T-cell (primary cell): ENCODE measurements around the gene MS4A12. TPM values are rescaled to one million over a fixed set of nuclear protein-coding genes. Genes with fewer than 3 reads are reported as not detected.
A peak's percentile ranks its signal among the peaks of the same experiment; 100 is the strongest.
"Not testable (repeated sequence)": the region's sequence is repeated elsewhere in the genome, so short reads cannot be mapped to it uniquely, and the experiment has no call there.

ENCODE experiments used
- ATAC-seq, 4 experiments: fragments of 200-7000 bp in 3 of 4; fragments of 150-1000 bp in 1 of 4; cut with Tn5 transposase; replicated peaks in 1 of 4; 1 replicate in 3 of 4; 2 replicates in 1 of 4; pipeline ENCODE4 v1.10.0; 2021; ENCODE audit warnings: moderate library complexity in 3 of 4, mild to moderate bottlenecking in 2 of 4, moderate number of reproducible peaks in 1 of 4
- CTCF ChIA-PET, 2 donors: fragments of 300-600 bp; sonication (Branson Sonifier 250); formaldehyde crosslinking; loops; one replicate each; lab custom pipeline; 2022; ENCODE audit warnings: antibody characterized with exemption in 2 of 2; lab: Charles Lee
- POLR2A ChIA-PET, 2 donors: fragments of 300-600 bp; sonication (Branson Sonifier 250); formaldehyde crosslinking; loops; one replicate each; lab custom pipeline; 2022; ENCODE audit warnings: antibody characterized with exemption in 2 of 2; lab: Charles Lee
- DNase-seq, 35 experiments: peaks; one replicate each; pipeline versions ENCODE4 v3.0.0 to v3.0.0-alpha.2; 2013 to 2023
- H3K27ac ChIP-seq: one replicate; pipeline ENCODE4 v1.5.1; 2013; ENCODE audit warnings: low read length
- H3K27me3 ChIP-seq, 2 experiments: replicated peaks in 1 of 2; 1 replicate in 1 of 2; 2 replicates in 1 of 2; pipeline versions ENCODE4 v1.6.1 to v1.7.0; 2013; ENCODE audit warnings: low read length in 1 of 2, mixed read lengths in 1 of 2; ENCODE audit not compliant: control insufficient read depth in 2 of 2, insufficient read depth in 2 of 2; ENCODE audit errors: extremely low read depth in 1 of 2
- H3K36me3 ChIP-seq, 2 donors: 1 replicate in 1 of 2; 2 replicates in 1 of 2; pipeline versions ENCODE4 v1.6.1 to v1.7.0; 2013; ENCODE audit warnings: low read length in 1 of 2; ENCODE audit not compliant: control insufficient read depth in 2 of 2, insufficient read depth in 1 of 2; ENCODE audit errors: extremely low read depth in 1 of 2
- H3K4me1 ChIP-seq, 2 experiments: 1 replicate in 1 of 2; 2 replicates in 1 of 2; pipeline versions ENCODE4 v1.6.1 to v1.7.0; 2013; ENCODE audit warnings: low read length in 2 of 2, mixed read lengths in 1 of 2; ENCODE audit not compliant: insufficient read depth in 2 of 2, control insufficient read depth in 1 of 2; ENCODE audit errors: extremely low read depth in 1 of 2
- H3K4me3 ChIP-seq, 2 donors: 1 replicate in 1 of 2; 2 replicates in 1 of 2; pipeline versions ENCODE4 v1.5.1 to v1.7.0; 2013; ENCODE audit warnings: mild to moderate bottlenecking in 2 of 2, low read length in 1 of 2, moderate library complexity in 1 of 2; ENCODE audit not compliant: control insufficient read depth in 1 of 2; ENCODE audit errors: extremely low read depth in 1 of 2
- H3K9me3 ChIP-seq: 2 replicates; pipeline ENCODE4 v1.7.0; 2013
- H3K27ac Mint-ChIP-seq, 2 donors: one replicate each; pipeline ENCODE4 v1.8.0; 2020 to 2021; ENCODE audit warnings: mild to moderate bottlenecking in 2 of 2, mixed read lengths in 2 of 2
- H3K27me3 Mint-ChIP-seq, 2 donors: one replicate each; pipeline ENCODE4 v1.8.0; 2021 to 2022; ENCODE audit warnings: mixed read lengths in 2 of 2
- H3K36me3 Mint-ChIP-seq: one replicate; pipeline ENCODE4 v1.8.0; 2021; ENCODE audit warnings: mixed read lengths
- H3K4me1 Mint-ChIP-seq, 3 donors: one replicate each; pipeline ENCODE4 v1.8.0; 2020 to 2022; ENCODE audit warnings: mixed read lengths in 3 of 3, mild to moderate bottlenecking in 1 of 3
- H3K4me3 Mint-ChIP-seq, 3 donors: one replicate each; pipeline ENCODE4 v1.8.0; 2020 to 2022; ENCODE audit warnings: mild to moderate bottlenecking in 3 of 3, mixed read lengths in 3 of 3, moderate library complexity in 3 of 3
- H3K9me3 Mint-ChIP-seq, 3 donors: one replicate each; pipeline ENCODE4 v1.8.0; 2020 to 2022; ENCODE audit warnings: mixed read lengths in 3 of 3
- WGBS: methylation state at CpG from one replicate; pipeline ENCODE4 v1.1.5; 2013; ENCODE audit warnings: missing lambda C conversion rate; ENCODE audit not compliant: insufficient coverage; 5-methylcytosine and 5-hydroxymethylcytosine counted together
- total RNA-seq, 35 experiments: library from RNA in 6 of 35; stranded (reverse) in 6 of 35; fragments of 120-200 nt in 1 of 35; gene quantifications; one replicate each; pipeline versions ENCODE4 v1.2.1 to v1.2.4 and lab custom pipeline; 2013 to 2026

MS4A12 gene, protein sequence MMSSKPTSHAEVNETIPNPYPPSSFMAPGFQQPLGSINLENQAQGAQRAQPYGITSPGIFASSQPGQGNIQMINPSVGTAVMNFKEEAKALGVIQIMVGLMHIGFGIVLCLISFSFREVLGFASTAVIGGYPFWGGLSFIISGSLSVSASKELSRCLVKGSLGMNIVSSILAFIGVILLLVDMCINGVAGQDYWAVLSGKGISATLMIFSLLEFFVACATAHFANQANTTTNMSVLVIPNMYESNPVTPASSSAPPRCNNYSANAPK
- total RNA-seq (not detected), total RNA-seq (lab: John Stamatoyannopoulos, UW) (0 to 0.09 (median 0) reads per million in 29 experiments)
- not detected for total RNA-seq (2013)

DNA sequence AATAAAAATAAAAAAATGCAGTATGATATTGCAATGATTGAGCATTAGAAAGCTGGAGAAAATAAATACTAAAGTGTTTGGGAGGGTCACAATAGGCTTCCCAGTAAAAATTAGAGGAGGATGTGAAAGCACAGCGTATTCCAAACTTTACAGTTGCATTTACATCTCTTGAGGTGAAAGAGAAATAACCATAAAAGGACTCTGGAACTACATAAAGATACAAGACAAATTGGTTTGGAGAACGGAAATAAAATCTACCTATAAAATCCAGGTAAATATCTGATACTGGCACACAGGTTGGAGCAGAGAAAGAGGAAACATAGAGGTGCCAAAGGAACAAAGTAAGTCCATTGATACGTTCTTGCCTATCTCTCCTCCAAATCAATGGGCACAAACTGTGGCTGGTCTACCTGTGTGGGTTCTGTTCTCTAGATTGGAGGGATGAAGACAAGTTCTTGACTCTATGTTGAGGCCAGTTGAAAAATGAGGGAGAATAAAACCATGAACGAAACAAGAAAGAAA, at the start of gene MS4A12:
Gene MS4A12, plus strand, starts transcription at position 291 of the 522 bp plus-strand sequence. CDS start 4,541 bp downstream, outside the sequence.
- Mint-ChIP-seq H3K27me3 (peaks cover 16 to 18% of the 10 kb centered on the region in 2 donors), H3K4me3 (no peak within 1 kb of the TSS), H3K27ac (no peak within 1 kb of the TSS), H3K36me3 (no peaks in the 10 kb centered on the region), H3K9me3 (no peaks in the 10 kb centered on the region), H3K4me1 (no peaks in the 10 kb centered on the region)
- DNase-seq, result no peak
- peaks cover 0 to 2% of the 10 kb centered on the region in 2 experiments for H3K27me3 ChIP-seq
- 71% methylated on average over 1 of the region's 4 CpGs for WGBS
- H3K4me3 ChIP-seq, result no peak within 1 kb of the TSS
- H3K9me3 ChIP-seq, result no peaks in the 10 kb centered on the region
- H3K4me1 ChIP-seq, result no peaks in the 10 kb centered on the region
- no peak for ATAC-seq
- CTCF ChIA-PET, result no interaction called here
- no peaks in the 10 kb centered on the region for H3K36me3 ChIP-seq
- H3K27ac ChIP-seq, result no peak within 1 kb of the TSS
- POLR2A ChIA-PET, result interaction anchor here in 1 of 2 donors (0.7 kb wide), 1 partner anchor 88 kb away, joined by 5 read pairs; no protein-coding TSS in a partner anchor

DNA sequence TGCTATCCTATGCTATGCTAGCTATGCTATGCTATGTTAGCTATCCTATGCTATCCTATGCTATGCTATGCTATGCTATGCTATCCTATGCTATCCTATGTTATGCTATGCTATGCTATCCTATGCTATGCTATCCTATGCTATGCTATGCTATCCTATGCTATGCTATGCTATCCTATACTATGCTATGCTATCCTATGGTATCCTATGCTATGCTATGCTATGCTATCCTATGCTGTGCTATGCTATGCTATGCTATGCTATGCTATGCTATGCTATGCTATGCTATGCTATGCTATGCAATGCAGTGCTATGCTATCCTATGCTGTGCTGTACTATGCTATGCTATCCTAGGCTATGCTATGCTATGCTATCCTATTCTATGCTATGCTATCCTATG, 45.5 kb upstream of the MS4A12 start:
- Mint-ChIP-seq H3K4me3 (peak overlapping the region in 1 of 3 donors; percentile 70), H3K27ac (peak overlapping the region; percentile 40 to 90), H3K36me3 (no peaks in the 10 kb centered on the region), H3K4me1 (peaks cover 11 to 23% (median 22%) of the 10 kb centered on the region in 3 donors), H3K9me3 (peaks cover 0 to 5% (median 0%) of the 10 kb centered on the region in 3 donors), H3K27me3 (no peaks in the 10 kb centered on the region)
- H3K27me3 ChIP-seq, result no peaks in the 10 kb centered on the region
- POLR2A ChIA-PET, result no interaction called here
- no peak overlapping the region for H3K4me3 ChIP-seq
- ATAC-seq, result no peak
- H3K4me1 ChIP-seq, result peaks cover 0 to 4% of the 10 kb centered on the region in 2 experiments
- DNase-seq, result no peak
- H3K36me3 ChIP-seq, result no peaks in the 10 kb centered on the region
- CTCF ChIA-PET, result no interaction called here
- no peak overlapping the region for H3K27ac ChIP-seq
- no peaks in the 10 kb centered on the region for H3K9me3 ChIP-seq

DNA sequence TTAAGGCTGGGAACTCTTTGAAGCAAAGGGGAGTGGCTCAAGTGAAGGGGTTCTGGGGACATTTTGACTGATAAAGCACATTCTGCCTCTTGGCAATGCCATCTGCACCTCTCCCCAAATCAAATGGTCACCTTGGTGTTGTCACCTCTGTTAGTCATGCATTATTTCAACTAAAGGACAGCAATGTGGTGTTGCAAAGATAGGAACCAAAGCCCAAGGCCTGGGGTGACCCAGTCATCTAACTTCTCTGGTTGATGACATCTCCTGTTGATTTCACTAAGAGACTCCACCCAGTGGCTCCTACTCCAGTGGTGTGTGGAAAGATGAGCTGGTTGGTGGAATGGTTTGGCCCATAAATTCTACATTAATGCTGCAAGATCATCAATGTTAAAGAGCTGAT, 44.7 kb upstream of the MS4A12 start:
- no peak overlapping the region for H3K4me3 ChIP-seq
- H3K4me1 Mint-ChIP-seq, result peaks cover 11 to 23% (median 19%) of the 10 kb centered on the region in 3 donors
- H3K4me1 ChIP-seq, result peaks cover 0 to 4% of the 10 kb centered on the region in 2 experiments
- H3K9me3 Mint-ChIP-seq, result peaks cover 0 to 5% (median 0%) of the 10 kb centered on the region in 3 donors
- POLR2A ChIA-PET, result no interaction called here
- DNase-seq (no peak), ATAC-seq (no peak)
- H3K36me3 ChIP-seq, result no peaks in the 10 kb centered on the region
- H3K27me3 Mint-ChIP-seq, result no peaks in the 10 kb centered on the region
- CTCF ChIA-PET, result no interaction called here
- H3K27ac Mint-ChIP-seq, result peak overlapping the region in 1 of 2 donors; percentile 11
- no peaks in the 10 kb centered on the region for H3K36me3 Mint-ChIP-seq
- H3K27ac ChIP-seq, result no peak overlapping the region
- H3K27me3 ChIP-seq, result no peaks in the 10 kb centered on the region
- H3K9me3 ChIP-seq, result no peaks in the 10 kb centered on the region
- H3K4me3 Mint-ChIP-seq, result no peak overlapping the region

DNA sequence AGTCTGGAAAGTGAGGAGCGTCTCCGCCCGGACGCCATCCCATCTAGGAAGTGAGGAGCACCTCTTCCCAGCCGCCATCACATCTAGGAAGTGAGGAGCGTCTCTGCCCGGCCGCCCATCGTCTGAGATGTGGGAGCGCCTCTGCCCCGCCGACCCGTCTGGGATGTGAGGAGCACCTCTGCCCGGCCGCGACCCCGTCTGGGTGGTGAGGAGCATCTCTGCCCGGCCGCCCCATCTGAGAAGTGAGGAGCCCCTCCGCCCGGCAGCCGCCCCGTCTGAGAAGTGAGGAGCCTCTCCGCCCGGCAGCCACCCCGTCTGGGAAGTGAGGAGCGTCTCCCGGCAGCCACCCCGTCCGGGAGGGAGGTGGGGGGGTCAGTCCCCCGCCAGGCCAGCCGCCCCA, 41.4 kb upstream of the MS4A12 start:
- H3K27ac ChIP-seq, H3K27me3 Mint-ChIP-seq, DNase-seq, POLR2A ChIA-PET, H3K9me3 ChIP-seq, H3K27ac Mint-ChIP-seq, CTCF ChIA-PET, ATAC-seq, H3K4me1 ChIP-seq, H3K36me3 Mint-ChIP-seq, H3K36me3 ChIP-seq, H3K4me3 Mint-ChIP-seq, H3K27me3 ChIP-seq, H3K9me3 Mint-ChIP-seq, H3K4me3 ChIP-seq: not testable (repeated sequence)
- no CpG with 5 or more reads among the region's 32 CpGs for WGBS
- H3K4me1 Mint-ChIP-seq, result peaks cover 12 to 26% (median 16%) of the 10 kb centered on the region in 3 donors

DNA sequence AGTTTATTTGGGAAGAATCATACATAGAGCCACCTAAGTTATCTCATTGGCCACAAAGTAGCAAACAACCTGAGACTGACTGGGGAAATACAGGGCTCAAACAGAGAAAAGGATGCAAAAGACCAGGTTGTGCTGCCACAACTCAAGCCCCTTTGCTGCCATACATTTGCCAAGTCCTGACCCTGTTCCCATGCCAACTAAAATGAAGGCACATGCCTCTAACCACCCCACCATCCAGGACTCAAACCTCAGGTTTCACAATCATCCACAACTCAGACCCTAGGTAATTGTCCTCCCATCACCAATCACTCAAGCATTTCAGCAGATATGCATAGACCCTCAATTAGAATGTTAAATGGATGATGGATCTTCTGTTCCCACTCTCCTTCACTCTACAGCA, 38.4 kb upstream of the MS4A12 start:
- H3K4me1 ChIP-seq, result peaks cover 0 to 6% of the 10 kb centered on the region in 2 experiments
- ChIA-PET POLR2A (no interaction called here), CTCF (no interaction called here)
- H3K9me3 ChIP-seq, result no peaks in the 10 kb centered on the region
- H3K27me3 ChIP-seq, result no peaks in the 10 kb centered on the region
- no peak for DNase-seq
- no peak overlapping the region for H3K27ac ChIP-seq
- H3K27me3 Mint-ChIP-seq, result peaks cover 2 to 6% of the 10 kb centered on the region in 2 donors
- no peak for ATAC-seq
- H3K27ac Mint-ChIP-seq, result no peak overlapping the region
- H3K9me3 Mint-ChIP-seq, result peaks cover 0 to 5% (median 0%) of the 10 kb centered on the region in 3 donors
- no peaks in the 10 kb centered on the region for H3K36me3 Mint-ChIP-seq
- H3K4me3 ChIP-seq, result no peak overlapping the region
- H3K4me1 Mint-ChIP-seq, result peaks cover 0 to 26% (median 8%) of the 10 kb centered on the region in 3 donors
- H3K4me3 Mint-ChIP-seq, result no peak overlapping the region
- H3K36me3 ChIP-seq, result no peaks in the 10 kb centered on the region

DNA sequence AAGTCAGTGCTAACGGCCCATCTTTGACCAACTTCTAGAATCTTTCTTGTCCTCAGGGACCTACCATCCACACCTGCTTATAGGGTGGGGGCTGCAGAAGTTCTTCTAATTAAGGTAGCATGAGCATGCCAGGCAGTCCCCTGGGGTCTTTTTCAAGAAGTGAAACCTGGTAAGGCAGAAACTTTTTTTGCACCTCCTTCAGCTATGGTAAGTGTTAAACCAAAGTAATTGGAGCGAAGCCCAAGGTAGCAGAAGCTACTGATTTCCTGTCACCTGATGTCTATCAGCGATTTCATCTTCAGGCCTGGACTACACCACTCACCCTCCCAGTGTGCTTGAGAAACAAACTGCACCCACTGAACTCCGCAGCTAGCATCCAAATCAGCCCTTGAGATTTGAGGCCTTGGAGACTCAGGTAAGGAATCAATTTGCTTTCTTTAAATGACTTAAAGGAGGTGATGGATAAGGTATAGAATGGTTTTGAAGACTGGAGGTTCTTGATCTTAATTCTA, 37.0 kb upstream of the MS4A12 start, which contains the start of gene MS4A1:
Gene MS4A1, plus strand, starts transcription at position 317 of the 512 bp plus-strand sequence. CDS start 6,528 bp downstream, outside the sequence.
- ChIA-PET POLR2A (no interaction called here), CTCF (no interaction called here)
- 33% methylated on average over 1 of the region's 4 CpGs for WGBS
- H3K4me1 ChIP-seq, result peaks cover 0 to 6% of the 10 kb centered on the region in 2 experiments
- ATAC-seq (peak; percentile 13 to 60 (median 36)), DNase-seq (peak in 2 of 35 experiments; percentile 9 to 42)
- peak within 1 kb of the TSS in 1 of 2 donors; percentile 3 for H3K4me3 ChIP-seq
- H3K27ac ChIP-seq, result peak within 1 kb of the TSS; percentile 60
- H3K9me3 ChIP-seq, result no peaks in the 10 kb centered on the region
- no peaks in the 10 kb centered on the region for H3K36me3 ChIP-seq
- peaks cover 0 to under 1% (median 0%) of the 10 kb centered on the region in 3 donors for H3K9me3 Mint-ChIP-seq
- H3K4me1 Mint-ChIP-seq, result peaks cover 0 to 27% (median 8%) of the 10 kb centered on the region in 3 donors
- H3K27me3 ChIP-seq, result no peaks in the 10 kb centered on the region
- no peaks in the 10 kb centered on the region for H3K36me3 Mint-ChIP-seq
- H3K4me3 Mint-ChIP-seq, result peak within 1 kb of the TSS in 2 of 3 donors; percentile 21 to 42
- peak within 1 kb of the TSS; percentile 45 to 70 for H3K27ac Mint-ChIP-seq
- H3K27me3 Mint-ChIP-seq, result peaks cover 2 to 6% of the 10 kb centered on the region in 2 donors
